WTC11 (cell line): ENCODE data around the gene ALDH16A1. TPM values are rescaled to one million over a fixed set of nuclear protein-coding genes. Genes with fewer than 3 reads are reported as not detected.

Experiments
- ATAC-seq: fragments of 200-7000 bp; cut with Tn5 transposase; 2 replicates; pipeline ENCODE4 v1.10.0; 2021; ENCODE audit warnings: mild to moderate bottlenecking, moderate library complexity
- CTCF ChIA-PET: fragments of 300-600 bp; sonication (Branson Sonifier 250); formaldehyde crosslinking; loops from one replicate; lab custom pipeline; 2021; ENCODE audit warnings: antibody characterized with exemption; lab: Charles Lee
- POLR2A ChIA-PET: fragments of 350-600 bp; sonication (Branson Sonifier 250); formaldehyde crosslinking; loops from one replicate; lab custom pipeline; 2021; ENCODE audit warnings: antibody characterized with exemption; lab: Charles Lee
- DNase-seq: peaks from one replicate; pipeline ENCODE4 v3.0.0; 2021; ENCODE audit warnings: low spot score
- H3K27ac Mint-ChIP-seq: 2 replicates; pipeline ENCODE4 v1.8.0; 2021; ENCODE audit warnings: mixed read lengths
- H3K27me3 Mint-ChIP-seq: 2 replicates; pipeline ENCODE4 v1.8.0; 2021; ENCODE audit warnings: low read depth, mild to moderate bottlenecking, moderate library complexity, mixed read lengths
- H3K36me3 Mint-ChIP-seq: 2 replicates; pipeline ENCODE4 v1.8.0; 2021; ENCODE audit warnings: mixed read lengths
- H3K4me1 Mint-ChIP-seq: 2 replicates; pipeline ENCODE4 v1.8.0; 2022; ENCODE audit warnings: mixed read lengths
- H3K4me3 Mint-ChIP-seq: 2 replicates; pipeline ENCODE4 v1.8.0; 2021; ENCODE audit warnings: mild to moderate bottlenecking, moderate library complexity, mixed read lengths
- H3K9me3 Mint-ChIP-seq: 2 replicates; pipeline ENCODE4 v1.8.0; 2021; ENCODE audit warnings: mixed read lengths
- ATF3 ChIP-seq: sonication (generic); formaldehyde crosslinking; conservative IDR thresholded peaks from 2 replicates; pipeline ENCODE4 v1.8.1; 2022; ENCODE audit warnings: mild to moderate bottlenecking, missing genetic modification reagents
- E2F1 ChIP-seq: sonication (generic); formaldehyde crosslinking; IDR thresholded peaks from 2 replicates; pipeline ENCODE4 v1.8.0; 2022; ENCODE audit warnings: mild to moderate bottlenecking, missing genetic modification reagents
- E2F5 ChIP-seq: sonication (generic); formaldehyde crosslinking; IDR thresholded peaks from 2 replicates; pipeline ENCODE4 v1.8.1; 2022; ENCODE audit warnings: mild to moderate bottlenecking, moderate library complexity, missing genetic modification reagents
- FOXP1 ChIP-seq: sonication (generic); formaldehyde crosslinking; IDR thresholded peaks from 2 replicates; pipeline ENCODE4 v1.8.0; 2022; ENCODE audit warnings: missing genetic modification reagents, mild to moderate bottlenecking, moderate library complexity, borderline replicate concordance
- HMGXB4 ChIP-seq: sonication (generic); formaldehyde crosslinking; IDR thresholded peaks from 2 replicates; pipeline ENCODE4 v1.8.1; 2023; ENCODE audit warnings: mild to moderate bottlenecking, moderate library complexity, missing genetic modification reagents
- JUN ChIP-seq: sonication (generic); formaldehyde crosslinking; IDR thresholded peaks from 2 replicates; pipeline ENCODE4 v1.8.0; 2023; ENCODE audit warnings: mild to moderate bottlenecking, missing genetic modification reagents
- KAT7 ChIP-seq: sonication (generic); formaldehyde crosslinking; IDR thresholded peaks from 2 replicates; pipeline ENCODE4 v1.8.1; 2023; ENCODE audit warnings: missing genetic modification reagents, mild to moderate bottlenecking, borderline replicate concordance
- PRDM15 ChIP-seq: sonication (generic); formaldehyde crosslinking; IDR thresholded peaks from 2 replicates; pipeline ENCODE4 v1.8.0; 2022; ENCODE audit warnings: missing genetic modification reagents
- PREB ChIP-seq: sonication (generic); formaldehyde crosslinking; IDR thresholded peaks from 2 replicates; pipeline ENCODE4 v1.8.1; 2022; ENCODE audit warnings: mild to moderate bottlenecking, missing genetic modification reagents, moderate library complexity, borderline replicate concordance
- SP1 ChIP-seq: sonication (generic); formaldehyde crosslinking; conservative IDR thresholded peaks from 2 replicates; pipeline ENCODE4 v1.8.1; 2022; ENCODE audit warnings: missing genetic modification reagents
- STAT6 ChIP-seq: sonication (generic); formaldehyde crosslinking; conservative IDR thresholded peaks from 2 replicates; pipeline ENCODE4 v1.8.1; 2023; ENCODE audit warnings: mild to moderate bottlenecking, low read depth, missing genetic modification reagents, moderate library complexity
- ZNF416 ChIP-seq: fragments of 250-450 bp; sonication (Bioruptor Pico); IDR thresholded peaks from 2 replicates; pipeline ENCODE4 v1.9.0; 2021; ENCODE audit warnings: mild to moderate bottlenecking, inconsistent platforms
- total RNA-seq: library from RNA; stranded (reverse); gene quantifications from 3 replicates; pipeline ENCODE4 v1.2.3, GENCODE V29; 2021

ALDH16A1 gene
- total RNA-seq, 1 experiment from 2014 or later: 44.3 TPM

GRCh38 chr19:49425922-49426592, 27.0 kb upstream of the ALDH16A1 start (continued):
- TF ChIP-seq PRDM15 (CRISPR knock-in tag): peak; percentile 99
- TF ChIP-seq E2F5 (CRISPR knock-in tag): peak; percentile 55; the same call in 1 of the 2 replicates

- DNase-seq (no peak), ATAC-seq (no peak)
- H3K27me3 Mint-ChIP-seq: peaks cover 98% of the 10 kb centered on the region
- CTCF ChIA-PET: interaction anchor here (1.0 to 4.5 kb wide), 7 partner anchors 9 to 126 kb away, joined by 3 to 34 read pairs (median 15); partner anchors contain the start of gene SLC17A7
- H3K9me3 Mint-ChIP-seq: 0 out of 2 replicates have a peak, but pooled peaks cover 4% of the 10 kb centered on the region
- peaks cover 3% of the 10 kb centered on the region; the same call in 1 of the 2 replicates for H3K36me3 Mint-ChIP-seq
- POLR2A ChIA-PET: interaction anchor here (0.6 to 1.8 kb wide), 2 partner anchors 24 to 213 kb away, joined by 3 to 11 read pairs; partner anchors contain the start of gene RRAS
- H3K4me3 Mint-ChIP-seq: peak overlapping the region; percentile 68
- H3K4me1 Mint-ChIP-seq: peaks cover 70% of the 10 kb centered on the region
- no peak overlapping the region for H3K27ac Mint-ChIP-seq
- TF ChIP-seq ZNF416 (CRISPR knock-in tag) (no peak), STAT6 (CRISPR knock-in tag) (no peak), FOXP1 (CRISPR knock-in tag) (no peak), KAT7 (no peak), ATF3 (CRISPR knock-in tag) (no peak), E2F1 (no peak), PRDM15 (CRISPR knock-in tag) (no peak), SP1 (CRISPR knock-in tag) (no peak; the same call in 1 of the 2 replicates), PREB (CRISPR knock-in tag) (no peak), JUN (CRISPR knock-in tag) (no peak), HMGXB4 (CRISPR knock-in tag) (no peak)
Measured at GRCh38 chr19:49427339-49427738, 25.7 kb upstream of the ALDH16A1 start.
